Loucy (cell line): ENCODE measurements around the gene ABI3.

Source experiments
- H2AFZ ChIP-seq: fragments of 200-600 bp; sonication (generic); 2 replicates; pipeline ENCODE4 v1.6.0; 2016; ENCODE audit warnings: antibody characterized with exemption, mild to moderate bottlenecking, low read length, moderate library complexity
- H3F3A ChIP-seq: fragments of 200-600 bp; 2 replicates; pipeline ENCODE4 v1.6.0; 2016; ENCODE audit warnings: antibody characterized with exemption, low read depth, mild to moderate bottlenecking
- H3K27me3 ChIP-seq: fragments of 200-600 bp; sonication (generic); 2 replicates; pipeline ENCODE4 v1.6.1; 2014; ENCODE audit warnings: low read length, mild to moderate bottlenecking; ENCODE audit not compliant: insufficient read depth, poor library complexity, severe bottlenecking
- H3K36me3 ChIP-seq: fragments of 200-600 bp; sonication (generic); 2 replicates; pipeline ENCODE4 v1.6.1; 2016; ENCODE audit warnings: low read length; ENCODE audit not compliant: insufficient read depth
- H3K4me1 ChIP-seq: fragments of 200-600 bp; sonication (generic); 2 replicates; pipeline ENCODE4 v1.5.1; 2014; ENCODE audit warnings: low read length, mild to moderate bottlenecking; ENCODE audit not compliant: insufficient read depth, poor library complexity, severe bottlenecking
- H3K4me2 ChIP-seq: fragments of 200-600 bp; sonication (generic); 2 replicates; pipeline ENCODE4 v1.6.0; 2014; ENCODE audit warnings: antibody characterized with exemption, low read length, low read depth, mild to moderate bottlenecking; ENCODE audit not compliant: poor library complexity, severe bottlenecking
- H3K4me3 ChIP-seq: fragments of 200-600 bp; sonication (generic); 2 replicates; pipeline ENCODE4 v1.5.1; 2014; ENCODE audit warnings: low read length, mild to moderate bottlenecking, mixed read lengths; ENCODE audit not compliant: poor library complexity, severe bottlenecking
- H3K79me2 ChIP-seq: fragments of 200-600 bp; sonication (generic); 2 replicates; pipeline ENCODE4 v1.6.1; 2014; ENCODE audit warnings: low read length; ENCODE audit not compliant: insufficient read depth
- H3K9ac ChIP-seq: fragments of 200-600 bp; sonication (generic); 2 replicates; pipeline ENCODE4 v1.6.0; 2014; ENCODE audit warnings: mild to moderate bottlenecking, low read depth, low read length, moderate library complexity; ENCODE audit not compliant: poor library complexity, severe bottlenecking
- H3K9me2 ChIP-seq: fragments of 200-600 bp; sonication (generic); replicated peaks from 2 replicates; pipeline ENCODE4 v1.6.1; 2016; ENCODE audit warnings: low read depth, low read length, mixed read lengths
- H3K9me3 ChIP-seq: fragments of 200-600 bp; sonication (generic); 2 replicates; pipeline ENCODE4 v1.6.1; 2014; ENCODE audit warnings: mild to moderate bottlenecking, antibody characterized with exemption, low read length, low read depth; ENCODE audit not compliant: insufficient read depth
- H4K20me1 ChIP-seq: fragments of 200-600 bp; sonication (generic); 2 replicates; pipeline ENCODE4 v1.6.0; 2014; ENCODE audit warnings: antibody characterized with exemption, low read length, mild to moderate bottlenecking; ENCODE audit not compliant: insufficient read depth, poor library complexity, severe bottlenecking
- CTCF ChIP-seq: fragments of 200-600 bp; sonication (generic); conservative IDR thresholded peaks from 2 replicates; pipeline ENCODE4 v1.5.1; 2014; ENCODE audit warnings: mild to moderate bottlenecking, antibody characterized with exemption, low read length
- EZH2phosphoT487 ChIP-seq: fragments of 200-600 bp; IDR thresholded peaks from 2 replicates; pipeline ENCODE4 v1.6.1; 2018; ENCODE audit warnings: antibody characterized with exemption, mild to moderate bottlenecking, moderate library complexity, borderline replicate concordance

The ABI3 gene

GRCh38 chr17:49269356-49269755, 58.8 kb downstream of the ABI3 start:
- H3K4me3 ChIP-seq, result no peak overlapping the region
- no peak for TF ChIP-seq CTCF
- no peak for TF ChIP-seq EZH2phosphoT487
- no peaks in the 10 kb centered on the region for H3K9me2 ChIP-seq
- H3F3A ChIP-seq, result no peaks in the 10 kb centered on the region
- H3K9ac ChIP-seq, result no peak overlapping the region
- no peaks in the 10 kb centered on the region for H3K79me2 ChIP-seq
- no peaks in the 10 kb centered on the region for H3K9me3 ChIP-seq
- H4K20me1 ChIP-seq, result no peaks in the 10 kb centered on the region
- no peaks in the 10 kb centered on the region for H3K4me1 ChIP-seq
- no peaks in the 10 kb centered on the region for H3K36me3 ChIP-seq
- H3K27me3 ChIP-seq, result no peaks in the 10 kb centered on the region
- no peak overlapping the region for H2AFZ ChIP-seq
- no peak overlapping the region for H3K4me2 ChIP-seq
